C4-2B (cell line): ENCODE measurements around the gene ZNF100.

Source experiments
- CTCF ChIP-seq: fragments of 450-650 bp; conservative IDR thresholded peaks from 2 replicates; pipeline ENCODE4 v1.5.1; 2017; ENCODE audit warnings: mild to moderate bottlenecking
- ZFX ChIP-seq: fragments of 450-650 bp; IDR thresholded peaks from 2 replicates; pipeline ENCODE4 v1.6.1; 2017

DNA sequence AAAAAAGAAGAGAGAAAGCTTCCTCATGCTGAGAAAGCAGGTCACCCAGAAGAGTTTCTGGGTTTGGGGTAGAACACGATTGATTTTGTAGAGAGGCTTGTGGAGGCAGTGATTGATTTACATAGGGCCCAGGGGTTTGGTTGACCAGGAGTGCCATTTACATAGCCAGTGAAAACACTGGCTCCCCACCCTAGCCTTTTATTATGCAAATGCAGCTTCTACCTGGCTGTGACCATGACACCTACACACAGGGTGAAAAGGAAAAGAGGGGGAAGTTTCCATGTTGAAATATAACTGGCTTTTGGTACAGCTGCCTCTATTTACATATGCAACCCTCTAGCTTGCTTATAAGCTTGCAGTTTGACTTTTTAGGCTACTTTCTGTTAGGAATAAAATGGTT is 62.0 kb downstream of the ZNF100 start:
- no peak for TF ChIP-seq CTCF
- TF ChIP-seq ZFX: no peak
